ENCODE data around the gene SH3D19. TPM values are rescaled to one million over a fixed set of nuclear protein-coding genes. Genes with fewer than 3 reads are reported as not detected.

The SH3D19 gene
- total RNA-seq, 2 donors from 2014 or later: 0.74 TPM; not detected in 1

GRCh38 chr4:151228189-151229119, 97.0 kb downstream of the SH3D19 start:
- no peak for DNase-seq
- Mint-ChIP-seq H3K27me3 (ENCODE audit: low read depth) (peaks cover 40% of the 10 kb centered on the region), H3K27ac (no peak overlapping the region), H3K4me1 (ENCODE audit: low read depth) (peaks cover 4% of the 10 kb centered on the region), H3K36me3 (ENCODE audit: insufficient read depth in 2 of 2) (no peaks in the 10 kb centered on the region), H3K4me3 (no peak overlapping the region), H3K9me3 (no peaks in the 10 kb centered on the region)
- no peak for ATAC-seq (replicated peaks in 1 of 2)

DNA sequence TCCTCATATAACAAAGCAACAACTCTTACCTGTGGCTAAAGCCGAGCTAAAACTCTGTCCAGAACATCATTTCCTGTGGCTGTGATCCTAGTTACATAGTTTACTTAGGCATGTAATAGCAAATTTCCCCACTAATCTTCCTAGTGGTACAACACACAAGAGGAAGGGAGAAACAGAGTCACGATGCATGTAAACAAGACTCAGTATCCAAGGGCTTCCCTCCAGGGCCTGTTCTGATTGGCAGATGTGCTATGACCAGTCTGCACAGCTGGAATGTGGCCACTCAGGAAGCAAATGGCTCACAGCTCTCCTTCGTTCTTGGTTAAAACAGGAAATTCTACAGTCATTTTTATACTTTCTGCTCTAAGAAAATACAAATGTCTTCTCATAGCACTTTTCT, 97.7 kb downstream of the SH3D19 start:
- no peak overlapping the region for H3K4me3 Mint-ChIP-seq
- no peaks in the 10 kb centered on the region for H3K36me3 Mint-ChIP-seq (ENCODE audit: insufficient read depth in 2 of 2)
- peaks cover 47% of the 10 kb centered on the region for H3K27me3 Mint-ChIP-seq (ENCODE audit: low read depth)
- no peak overlapping the region for H3K27ac Mint-ChIP-seq
- DNase-seq (no peak), ATAC-seq (replicated peaks in 1 of 2) (no peak)
- peaks cover 4% of the 10 kb centered on the region for H3K4me1 Mint-ChIP-seq (ENCODE audit: low read depth)
- no peaks in the 10 kb centered on the region for H3K9me3 Mint-ChIP-seq

DNA sequence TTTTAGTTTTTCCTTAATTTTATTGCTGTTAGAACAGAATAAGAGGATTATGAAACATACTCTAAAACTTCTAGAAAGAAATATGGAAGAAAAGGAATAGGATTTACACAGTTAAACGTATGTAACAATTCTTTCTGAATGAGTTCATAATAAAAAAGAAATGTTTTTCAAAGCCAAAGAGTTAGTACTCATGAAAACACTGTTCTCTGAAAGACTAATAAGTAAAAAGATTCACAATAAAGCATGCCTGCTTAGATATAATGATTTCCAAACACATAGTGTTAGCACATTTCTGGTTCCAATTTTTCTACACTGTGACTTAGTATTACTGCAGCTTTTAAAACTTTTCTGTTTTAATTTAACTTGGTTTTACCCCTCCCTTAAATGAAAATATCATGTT, 98.2 kb downstream of the SH3D19 start:
- Mint-ChIP-seq H3K27me3 (ENCODE audit: low read depth) (peaks cover 44% of the 10 kb centered on the region), H3K9me3 (no peaks in the 10 kb centered on the region), H3K4me3 (no peak overlapping the region), H3K4me1 (ENCODE audit: low read depth) (peaks cover 4% of the 10 kb centered on the region), H3K27ac (no peak overlapping the region), H3K36me3 (ENCODE audit: insufficient read depth in 2 of 2) (no peaks in the 10 kb centered on the region)
- ATAC-seq (replicated peaks in 1 of 2) (no peak), DNase-seq (no peak)

DNA sequence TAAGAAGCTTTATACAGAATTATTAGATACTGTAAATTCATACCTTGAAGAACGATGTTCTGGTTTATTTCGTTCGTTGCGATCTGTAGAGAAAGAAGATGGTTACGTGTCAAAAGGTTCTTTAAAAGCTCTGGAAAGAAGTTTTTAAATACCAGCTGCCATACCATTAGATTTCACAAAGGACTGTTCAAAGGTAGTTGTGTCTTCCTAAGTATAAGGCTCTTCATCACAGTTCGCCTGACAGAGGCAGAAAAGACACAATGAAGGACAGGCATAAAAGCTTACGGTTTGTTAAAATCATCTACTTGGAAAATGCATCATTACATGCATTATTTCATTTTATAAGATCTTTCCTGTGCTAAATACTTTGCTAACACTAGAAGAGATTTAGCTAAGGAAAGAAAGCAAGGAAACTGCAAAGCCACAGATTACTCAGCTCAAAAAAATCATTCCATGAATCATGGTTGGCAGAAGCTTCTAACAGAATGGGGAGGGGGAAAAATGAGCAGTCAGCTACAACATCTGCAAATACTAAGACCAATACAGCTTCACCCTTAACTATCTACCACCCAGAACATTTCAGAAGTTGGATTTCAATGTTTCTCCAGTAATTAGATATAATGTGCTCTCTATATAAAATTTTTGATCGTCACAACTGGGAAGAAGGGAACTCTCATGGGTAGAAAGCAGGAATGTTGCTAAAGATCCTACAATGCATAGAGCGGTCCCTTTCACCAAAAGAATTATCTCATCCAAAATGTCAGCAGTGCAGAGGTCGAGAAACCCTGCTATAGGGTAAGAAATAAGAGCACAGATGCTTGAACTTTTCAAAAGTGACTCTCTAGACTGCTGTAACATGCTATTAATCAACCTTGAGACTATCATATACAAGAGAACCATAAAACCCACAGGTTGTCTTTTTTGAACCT, 99.1 kb downstream of the SH3D19 start:
- Mint-ChIP-seq H3K36me3 (ENCODE audit: insufficient read depth in 2 of 2) (no peaks in the 10 kb centered on the region), H3K4me1 (ENCODE audit: low read depth) (peaks cover 4% of the 10 kb centered on the region), H3K4me3 (no peak overlapping the region), H3K27me3 (ENCODE audit: low read depth) (peaks cover 39% of the 10 kb centered on the region), H3K9me3 (no peaks in the 10 kb centered on the region), H3K27ac (no peak overlapping the region)
- DNase-seq (no peak), ATAC-seq (replicated peaks in 1 of 2) (no peak)

GRCh38 chr4:151223465-151223864, 101.9 kb downstream of the SH3D19 start:
- peaks cover 4% of the 10 kb centered on the region for H3K4me1 Mint-ChIP-seq (ENCODE audit: low read depth)
- H3K27me3 Mint-ChIP-seq (ENCODE audit: low read depth): peaks cover 51% of the 10 kb centered on the region
- H3K36me3 Mint-ChIP-seq (ENCODE audit: insufficient read depth in 2 of 2): no peaks in the 10 kb centered on the region
- DNase-seq (no peak), ATAC-seq (replicated peaks in 1 of 2) (no peak)
- no peak overlapping the region for H3K27ac Mint-ChIP-seq
- H3K9me3 Mint-ChIP-seq: no peaks in the 10 kb centered on the region
- no peak overlapping the region for H3K4me3 Mint-ChIP-seq

DNA sequence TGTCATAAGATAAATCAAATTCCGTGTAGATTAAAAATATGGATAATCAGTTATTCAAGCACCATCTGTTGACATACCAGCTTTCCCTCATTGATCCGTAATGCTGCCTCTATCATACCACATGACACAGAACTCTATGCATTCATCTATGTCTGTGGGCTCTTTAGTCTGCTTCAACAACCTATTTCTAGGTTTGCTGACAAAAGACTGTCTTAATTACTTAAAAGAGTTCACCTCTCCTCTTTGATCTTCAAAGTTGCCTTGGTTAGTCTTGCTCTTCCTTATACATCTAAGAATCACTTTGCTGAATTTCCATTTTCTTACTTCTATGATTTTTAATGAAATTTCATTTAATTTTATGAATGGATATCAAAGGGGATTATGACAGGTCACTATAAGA, 105.5 kb downstream of the SH3D19 start:
- no peak for ATAC-seq (replicated peaks in 1 of 2)

DNA sequence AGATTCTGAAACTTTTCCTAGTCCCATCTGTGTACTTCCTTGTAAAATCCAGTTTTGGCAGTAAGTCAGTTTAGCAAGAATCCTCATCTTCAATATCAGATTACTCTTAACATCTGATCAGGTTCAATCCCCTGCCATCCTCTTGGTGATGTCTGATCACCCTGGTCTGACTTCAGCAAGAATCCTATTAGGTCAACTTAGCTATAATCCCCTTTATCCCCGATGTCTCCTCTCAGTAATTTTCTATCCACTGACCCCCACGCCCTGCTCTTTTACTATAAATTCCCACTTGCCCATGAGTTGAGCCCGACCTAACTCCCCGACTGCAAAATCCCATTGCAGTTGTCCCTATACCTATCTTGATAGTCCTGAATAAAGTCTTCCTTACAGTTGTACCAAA, 106.3 kb downstream of the SH3D19 start:
- Mint-ChIP-seq H3K36me3 (ENCODE audit: insufficient read depth in 2 of 2) (peaks cover 0 to 1% of the 10 kb centered on the region in 2 donors), H3K4me3 (no peak overlapping the region), H3K4me1 (ENCODE audit: low read depth) (no peaks in the 10 kb centered on the region), H3K9me3 (no peaks in the 10 kb centered on the region), H3K27ac (no peak overlapping the region), H3K27me3 (ENCODE audit: low read depth) (peaks cover 38% of the 10 kb centered on the region)
- DNase-seq (no peak), ATAC-seq (replicated peaks in 1 of 2) (no peak)

More for the DNA sequence above, 105.5 kb downstream of the SH3D19 start:
- Mint-ChIP-seq H3K4me3 (no peak overlapping the region), H3K27ac (no peak overlapping the region), H3K4me1 (ENCODE audit: low read depth) (no peaks in the 10 kb centered on the region), H3K36me3 (ENCODE audit: insufficient read depth in 2 of 2) (peaks cover 0 to under 1% of the 10 kb centered on the region in 2 donors), H3K27me3 (ENCODE audit: low read depth) (peaks cover 39% of the 10 kb centered on the region), H3K9me3 (no peaks in the 10 kb centered on the region)
- DNase-seq: no peak

GRCh38 chr4:151218343-151218742, 107.1 kb downstream of the SH3D19 start:
- H3K4me3 Mint-ChIP-seq: no peak overlapping the region
- H3K27ac Mint-ChIP-seq: no peak overlapping the region
- no peak for ATAC-seq (replicated peaks in 1 of 2)
- DNase-seq: no peak
- H3K4me1 Mint-ChIP-seq (ENCODE audit: low read depth): no peaks in the 10 kb centered on the region
- H3K27me3 Mint-ChIP-seq (ENCODE audit: low read depth): peaks cover 30% of the 10 kb centered on the region
- H3K36me3 Mint-ChIP-seq (ENCODE audit: insufficient read depth in 2 of 2): peaks cover 0 to 1% of the 10 kb centered on the region in 2 donors
- H3K9me3 Mint-ChIP-seq: no peaks in the 10 kb centered on the region

GRCh38 chr4:151217326-151217725, 108.1 kb downstream of the SH3D19 start:
- DNase-seq (no peak), ATAC-seq (replicated peaks in 1 of 2) (no peak)
- Mint-ChIP-seq H3K27me3 (ENCODE audit: low read depth) (peaks cover 22% of the 10 kb centered on the region), H3K4me3 (no peak overlapping the region), H3K27ac (no peak overlapping the region), H3K4me1 (ENCODE audit: low read depth) (no peaks in the 10 kb centered on the region), H3K9me3 (no peaks in the 10 kb centered on the region), H3K36me3 (ENCODE audit: insufficient read depth in 2 of 2) (peaks cover 0 to 1% of the 10 kb centered on the region in 2 donors)

GRCh38 chr4:151215295-151215694, 110.1 kb downstream of the SH3D19 start:
- Mint-ChIP-seq H3K4me3 (no peak overlapping the region), H3K4me1 (ENCODE audit: low read depth) (no peaks in the 10 kb centered on the region), H3K27me3 (ENCODE audit: low read depth) (peaks cover 19% of the 10 kb centered on the region), H3K9me3 (no peaks in the 10 kb centered on the region), H3K36me3 (ENCODE audit: insufficient read depth in 2 of 2) (peaks cover 0 to 1% of the 10 kb centered on the region in 2 donors), H3K27ac (no peak overlapping the region)
- no peak for ATAC-seq (replicated peaks in 1 of 2)
- DNase-seq: no peak

DNA sequence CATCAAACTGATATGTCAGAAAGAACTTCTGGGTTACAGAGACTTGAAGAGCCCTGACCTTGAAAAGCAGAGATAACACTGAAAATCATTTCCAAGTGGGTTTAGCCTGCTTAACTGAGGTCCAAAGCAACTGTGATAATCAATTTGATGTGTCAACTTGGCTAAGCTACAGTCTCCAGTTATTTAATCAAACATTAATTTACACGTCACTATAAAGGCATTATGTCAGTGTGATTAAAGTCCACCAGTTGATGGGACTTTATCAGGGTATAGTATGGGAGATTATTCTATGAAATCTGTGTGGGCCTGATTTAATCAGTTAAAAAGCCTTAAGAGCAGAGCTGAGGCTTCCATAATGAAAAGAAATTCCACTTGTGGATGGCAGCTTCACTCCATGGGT, 117.5 kb downstream of the SH3D19 start:
- Mint-ChIP-seq H3K9me3 (no peaks in the 10 kb centered on the region), H3K4me3 (no peak overlapping the region), H3K27me3 (ENCODE audit: low read depth) (no peaks in the 10 kb centered on the region), H3K36me3 (ENCODE audit: insufficient read depth in 2 of 2) (no peaks in the 10 kb centered on the region), H3K27ac (no peak overlapping the region), H3K4me1 (ENCODE audit: low read depth) (no peaks in the 10 kb centered on the region)
- ATAC-seq (replicated peaks in 1 of 2): no peak
- no peak for DNase-seq

- Mint-ChIP-seq H3K27ac (no peak overlapping the region), H3K36me3 (ENCODE audit: insufficient read depth in 2 of 2) (no peaks in the 10 kb centered on the region), H3K27me3 (ENCODE audit: low read depth) (no peaks in the 10 kb centered on the region), H3K9me3 (no peaks in the 10 kb centered on the region), H3K4me1 (ENCODE audit: low read depth) (no peaks in the 10 kb centered on the region), H3K4me3 (no peak overlapping the region)
- DNase-seq: no peak
- no peak for ATAC-seq (replicated peaks in 1 of 2)
Measured at GRCh38 chr4:151207186-151207585, 118.2 kb downstream of the SH3D19 start.

Measured in activated T-cell treated with anti-CD3 and anti-CD28 coated beads, Interleukin-2, amount 50 U/mL, for 72 hours (primary cell).